ENCODE data around the gene UPK3B. TPM values are rescaled to one million over a fixed set of nuclear protein-coding genes. Genes with fewer than 3 reads are reported as not detected.
"Not testable (repeated sequence)": the region's sequence is repeated elsewhere in the genome, so short reads cannot be mapped to it uniquely, and the experiment has no call there.

The UPK3B gene
- total RNA-seq (1 to 10 TPM; 1.6 to 1.7 TPM), polyA plus RNA-seq (1 to 10 TPM in 1 of 2 donors, not detected in 1; 1.3 TPM)
- long read RNA-seq, donor 1 = 0 reads
- long read RNA-seq, donor 2 = 0 reads

DNA sequence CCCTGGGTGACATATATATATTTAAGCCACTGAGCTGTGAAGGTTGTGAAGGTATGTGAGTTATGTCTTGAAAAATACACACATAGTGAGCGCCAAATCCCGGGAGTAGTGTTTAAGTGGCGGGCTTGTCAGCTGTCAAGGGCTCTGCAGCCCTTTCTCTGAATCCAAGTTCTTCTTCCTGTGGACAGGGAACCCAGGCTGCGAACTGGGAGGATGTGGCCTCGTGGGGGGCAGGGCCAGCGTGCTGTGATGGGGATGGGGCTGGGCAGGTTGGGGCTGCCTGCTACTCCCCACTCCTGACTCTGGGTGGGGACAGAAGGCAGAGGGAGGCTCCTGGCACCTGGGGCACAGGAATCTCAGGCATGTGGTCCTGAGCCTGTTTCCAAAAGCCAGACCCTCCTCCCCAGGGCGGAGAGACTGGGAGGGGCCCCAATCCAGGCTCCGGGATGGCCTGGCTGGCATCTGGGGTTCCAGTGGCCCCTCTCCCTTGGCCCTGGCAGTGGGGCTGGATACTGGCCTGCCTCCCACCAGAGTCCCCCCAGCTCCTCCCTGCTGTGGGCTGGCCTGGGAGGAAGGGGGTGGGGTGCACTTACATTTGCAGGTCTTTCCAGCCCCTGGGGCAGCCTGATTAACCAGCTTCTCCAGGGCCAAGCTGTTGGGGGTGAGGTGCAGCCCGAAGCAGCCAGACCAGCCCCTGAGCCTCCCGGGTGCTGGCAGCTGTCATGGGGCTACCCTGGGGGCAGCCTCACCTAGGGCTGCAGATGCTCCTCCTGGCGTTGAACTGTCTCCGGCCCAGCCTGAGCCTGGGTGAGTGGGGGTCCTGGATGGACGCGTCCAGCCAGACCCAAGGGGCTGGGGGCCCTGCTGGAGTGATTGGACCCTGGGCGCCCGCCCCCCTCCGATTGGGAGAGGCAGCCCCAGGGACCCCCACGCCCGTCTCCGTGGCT lies at the start of gene UPK3B:
UPK3B (plus strand) TSS at position 622 of the 947 bp plus-strand sequence; CDS start at position 723, 101 bp downstream.
- no peak within 1 kb of the TSS for H3K4me3 ChIP-seq (ENCODE audit: low read length in 2 of 2)
- intact Hi-C loops (cut with DNase I) = no loop called here
- no peaks in the 10 kb centered on the region for H3K27me3 ChIP-seq (ENCODE audit: control insufficient read depth in 1 of 2, insufficient read depth in 2 of 2, low read length in 1 of 2)
- peak in 1 of 2 donors; percentile 70 for DNase-seq
- no peak within 1 kb of the TSS for H3K27ac ChIP-seq (ENCODE audit: low read depth in 1 of 2, low read length in 2 of 2)
- peaks cover 0 to 2% of the 10 kb centered on the region in 2 donors for H3K36me3 ChIP-seq (ENCODE audit: control insufficient read depth in 1 of 2, insufficient read depth in 2 of 2, low read length in 1 of 2)
- no peaks in the 10 kb centered on the region for H3K4me1 ChIP-seq (ENCODE audit: control insufficient read depth in 1 of 2, insufficient read depth in 2 of 2, low read length in 2 of 2)
- no peak for ATAC-seq (ENCODE audit: low FRiP score)
- WGBS, 2 donors = 42 to 43% methylated on average over 19 to 20 of the region's 20 CpGs
- H3K9me3 ChIP-seq (ENCODE audit: control insufficient read depth, low read length) = no peaks in the 10 kb centered on the region

DNA sequence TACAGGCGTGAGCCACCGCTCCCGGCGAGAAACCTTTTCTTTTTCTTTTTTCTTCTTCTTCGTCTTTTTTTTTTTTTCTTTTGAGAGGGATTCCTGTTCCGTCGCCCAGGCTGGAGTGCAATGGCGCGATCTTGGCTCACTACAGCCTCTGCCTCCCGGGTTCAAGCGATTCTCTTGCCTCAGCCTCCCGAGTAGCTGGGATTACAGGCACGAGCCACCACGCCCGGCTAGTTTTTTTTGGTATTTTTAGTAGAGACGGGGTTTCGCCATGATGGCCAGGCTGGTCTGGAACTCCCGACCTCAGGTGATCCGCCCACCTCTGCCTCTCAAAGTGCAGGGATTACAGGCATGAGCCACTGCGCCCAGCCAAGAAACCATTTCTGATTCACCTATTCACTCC lies 49.6 kb upstream of the UPK3B start:
- H3K4me3 ChIP-seq (ENCODE audit: low read length in 2 of 2); intact Hi-C loops (cut with DNase I); H3K27me3 ChIP-seq (ENCODE audit: control insufficient read depth in 1 of 2, insufficient read depth in 2 of 2, low read length in 1 of 2); H3K9me3 ChIP-seq (ENCODE audit: control insufficient read depth, low read length); H3K36me3 ChIP-seq (ENCODE audit: control insufficient read depth in 1 of 2, insufficient read depth in 2 of 2, low read length in 1 of 2); H3K27ac ChIP-seq (ENCODE audit: low read depth in 1 of 2, low read length in 2 of 2); H3K4me1 ChIP-seq (ENCODE audit: control insufficient read depth in 1 of 2, insufficient read depth in 2 of 2, low read length in 2 of 2); ATAC-seq (ENCODE audit: low FRiP score); DNase-seq: not testable (repeated sequence)
- WGBS, 2 donors = 87 to 90% methylated on average over 11 to 14 of the region's 20 CpGs

GRCh38 chr7:76461464-76462101 lies 48.8 kb upstream of the UPK3B start, which contains the start of gene DTX2:
Gene DTX2, plus strand, starts transcription at chr7:76461709. Its CDS starts 18,801 bp downstream, at chr7:76480510.
- H3K4me1 ChIP-seq (ENCODE audit: control insufficient read depth in 1 of 2, insufficient read depth in 2 of 2, low read length in 2 of 2); H3K9me3 ChIP-seq (ENCODE audit: control insufficient read depth, low read length); intact Hi-C loops (cut with DNase I); H3K27me3 ChIP-seq (ENCODE audit: control insufficient read depth in 1 of 2, insufficient read depth in 2 of 2, low read length in 1 of 2); H3K36me3 ChIP-seq (ENCODE audit: control insufficient read depth in 1 of 2, insufficient read depth in 2 of 2, low read length in 1 of 2); H3K27ac ChIP-seq (ENCODE audit: low read depth in 1 of 2, low read length in 2 of 2): not testable (repeated sequence)
- DNase-seq (peak in 1 of 2 donors; percentile 82), ATAC-seq (ENCODE audit: low FRiP score) (peak; percentile 96)
- H3K4me3 ChIP-seq (ENCODE audit: low read length in 2 of 2) = peak within 1 kb of the TSS in 1 of 2 donors; percentile 40
- 1% methylated on average over 21 of the region's 54 CpGs; no CpG with 5 or more reads in 1 of the 2 donors for WGBS, 2 donors

DNA sequence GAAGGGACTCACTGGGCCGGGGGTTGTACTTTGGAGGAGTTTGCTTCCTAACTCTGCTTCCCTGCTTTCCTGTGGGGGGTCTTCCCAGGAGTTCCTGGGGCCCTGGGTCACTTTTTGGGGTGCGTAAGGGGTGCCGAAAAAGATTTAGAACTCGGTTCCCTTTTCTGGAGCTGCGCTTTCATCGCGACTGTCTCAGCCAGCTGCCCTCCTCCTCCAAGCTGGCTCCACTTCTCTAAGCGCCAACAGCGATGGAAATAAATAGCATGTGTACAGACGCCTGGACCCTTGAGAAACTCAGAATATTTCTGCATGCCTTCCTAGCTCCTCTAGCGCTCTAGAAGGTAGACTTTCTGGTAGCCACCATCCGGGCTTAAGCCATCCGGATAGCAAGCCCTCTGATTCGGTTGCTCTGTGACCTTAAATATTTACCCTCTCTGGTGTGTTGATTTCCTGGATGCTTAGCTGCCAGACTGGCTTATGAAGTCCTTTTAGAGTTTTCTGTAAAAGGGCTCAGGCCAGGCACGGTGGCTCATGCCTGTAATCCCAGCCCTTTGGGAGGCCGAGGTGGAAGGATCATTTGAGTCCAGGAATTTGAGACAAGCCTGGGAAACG lies 48.0 kb upstream of the UPK3B start:
- ATAC-seq (ENCODE audit: low FRiP score) = peak; percentile 51
- DNase-seq; H3K4me3 ChIP-seq (ENCODE audit: low read length in 2 of 2); H3K27ac ChIP-seq (ENCODE audit: low read depth in 1 of 2, low read length in 2 of 2); H3K27me3 ChIP-seq (ENCODE audit: control insufficient read depth in 1 of 2, insufficient read depth in 2 of 2, low read length in 1 of 2); H3K9me3 ChIP-seq (ENCODE audit: control insufficient read depth, low read length); H3K4me1 ChIP-seq (ENCODE audit: control insufficient read depth in 1 of 2, insufficient read depth in 2 of 2, low read length in 2 of 2); intact Hi-C loops (cut with DNase I); H3K36me3 ChIP-seq (ENCODE audit: control insufficient read depth in 1 of 2, insufficient read depth in 2 of 2, low read length in 1 of 2): not testable (repeated sequence)
- WGBS, 2 donors = no CpG with 5 or more reads among the region's 17 CpGs

GRCh38 chr7:76464959-76465358 lies 45.4 kb upstream of the UPK3B start:
- ATAC-seq (ENCODE audit: low FRiP score); intact Hi-C loops (cut with DNase I); H3K36me3 ChIP-seq (ENCODE audit: control insufficient read depth in 1 of 2, insufficient read depth in 2 of 2, low read length in 1 of 2); DNase-seq; H3K4me3 ChIP-seq (ENCODE audit: low read length in 2 of 2); H3K9me3 ChIP-seq (ENCODE audit: control insufficient read depth, low read length); H3K4me1 ChIP-seq (ENCODE audit: control insufficient read depth in 1 of 2, insufficient read depth in 2 of 2, low read length in 2 of 2); H3K27ac ChIP-seq (ENCODE audit: low read depth in 1 of 2, low read length in 2 of 2); H3K27me3 ChIP-seq (ENCODE audit: control insufficient read depth in 1 of 2, insufficient read depth in 2 of 2, low read length in 1 of 2): not testable (repeated sequence)
- 83% methylated on average over 4 of the region's 5 CpGs for WGBS, 2 donors

- ATAC-seq (ENCODE audit: low FRiP score) = peak; percentile 42
- H3K27ac ChIP-seq (ENCODE audit: low read depth in 1 of 2, low read length in 2 of 2); intact Hi-C loops (cut with DNase I): not testable (repeated sequence)
Measured at GRCh38 chr7:76465950-76466349, 44.4 kb upstream of the UPK3B start.

GRCh38 chr7:76467743-76468404 lies 42.5 kb upstream of the UPK3B start:
- H3K4me3 ChIP-seq (ENCODE audit: low read length in 2 of 2); H3K27me3 ChIP-seq (ENCODE audit: control insufficient read depth in 1 of 2, insufficient read depth in 2 of 2, low read length in 1 of 2); H3K9me3 ChIP-seq (ENCODE audit: control insufficient read depth, low read length); H3K27ac ChIP-seq (ENCODE audit: low read depth in 1 of 2, low read length in 2 of 2); H3K4me1 ChIP-seq (ENCODE audit: control insufficient read depth in 1 of 2, insufficient read depth in 2 of 2, low read length in 2 of 2); intact Hi-C loops (cut with DNase I); DNase-seq; H3K36me3 ChIP-seq (ENCODE audit: control insufficient read depth in 1 of 2, insufficient read depth in 2 of 2, low read length in 1 of 2): not testable (repeated sequence)
- 84 to 88% methylated on average over 10 of the region's 14 CpGs for WGBS, 2 donors
- ATAC-seq (ENCODE audit: low FRiP score) = peak; percentile 37

More at GRCh38 chr7:76465950-76466349, 44.4 kb upstream of the UPK3B start:
- not testable (repeated sequence) for H3K4me1 ChIP-seq (ENCODE audit: control insufficient read depth in 1 of 2, insufficient read depth in 2 of 2, low read length in 2 of 2); H3K36me3 ChIP-seq (ENCODE audit: control insufficient read depth in 1 of 2, insufficient read depth in 2 of 2, low read length in 1 of 2); DNase-seq; H3K9me3 ChIP-seq (ENCODE audit: control insufficient read depth, low read length); H3K27me3 ChIP-seq (ENCODE audit: control insufficient read depth in 1 of 2, insufficient read depth in 2 of 2, low read length in 1 of 2); H3K4me3 ChIP-seq (ENCODE audit: low read length in 2 of 2)
- WGBS, 2 donors = no CpG with 5 or more reads among the region's 8 CpGs

DNA sequence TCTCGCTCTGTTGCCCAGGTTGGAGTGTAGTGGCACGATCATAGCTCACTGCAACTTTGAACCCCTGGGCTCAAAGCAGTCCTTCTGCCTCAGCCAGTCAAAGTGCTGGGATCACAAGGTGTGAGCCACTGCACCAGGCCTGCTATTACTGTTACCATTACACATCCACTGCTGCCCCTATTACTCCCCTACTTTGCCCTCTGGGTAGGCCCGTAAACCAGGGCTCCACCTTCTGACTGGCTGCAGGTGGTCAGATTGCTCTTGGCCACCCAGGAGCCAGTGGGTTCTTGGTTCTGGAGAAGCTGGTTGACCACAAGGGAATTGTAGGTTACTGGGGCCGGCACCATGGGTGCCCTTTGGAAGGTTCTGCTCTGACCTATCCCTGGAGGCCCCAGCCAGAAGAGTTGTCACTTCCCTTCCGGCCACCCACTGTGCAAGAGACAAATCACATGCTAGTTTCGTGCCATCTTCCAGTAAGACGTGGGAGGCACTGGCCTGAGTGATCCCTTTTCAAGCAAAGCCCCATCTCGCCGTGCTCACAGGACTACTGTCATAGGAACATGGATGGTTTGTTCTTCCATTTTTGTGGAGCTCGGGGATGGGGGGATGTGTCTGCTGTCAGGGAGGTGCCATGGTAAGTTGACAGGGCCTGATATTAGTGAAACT lies 38.7 kb upstream of the UPK3B start:
- H3K4me1 ChIP-seq (ENCODE audit: control insufficient read depth in 1 of 2, insufficient read depth in 2 of 2, low read length in 2 of 2); H3K4me3 ChIP-seq (ENCODE audit: low read length in 2 of 2); DNase-seq; H3K27ac ChIP-seq (ENCODE audit: low read depth in 1 of 2, low read length in 2 of 2); intact Hi-C loops (cut with DNase I); ATAC-seq (ENCODE audit: low FRiP score); H3K36me3 ChIP-seq (ENCODE audit: control insufficient read depth in 1 of 2, insufficient read depth in 2 of 2, low read length in 1 of 2); H3K9me3 ChIP-seq (ENCODE audit: control insufficient read depth, low read length); H3K27me3 ChIP-seq (ENCODE audit: control insufficient read depth in 1 of 2, insufficient read depth in 2 of 2, low read length in 1 of 2): not testable (repeated sequence)
- WGBS, 2 donors = 86 to 88% methylated on average over 9 to 10 of the region's 10 CpGs

Measured in aorta (tissue), 5 donors.